K562 (cell line): ENCODE data around the gene SLC17A9. TPM values are rescaled to one million over a fixed set of nuclear protein-coding genes. Genes with fewer than 3 reads are reported as not detected.
A peak's percentile ranks its signal among the peaks of the same experiment; 100 is the strongest.

Experiments used
- ATAC-seq: fragments of 200-7000 bp; cut with Tn5 transposase; 3 replicates; pipeline ENCODE4 v1.9.1; 2020; ENCODE audit warnings: moderate library complexity
- BruUV-seq: library from RNA; stranded (reverse); fragments of 400-500 nt; replicated peaks from 2 replicates; lab custom pipeline; 2021; lab: Mats Ljungman, UMichigan
- CTCF ChIA-PET: fragments of 300-600 bp; formaldehyde crosslinking; extraction: SDS; loops from one replicate; lab custom pipeline; 2021; ENCODE audit warnings: low intra/inter-chr PET ratio; lab: Yijun Ruan, JAX
- POLR2A ChIA-PET: fragments of 300-600, 350-650 bp; sonication (Branson Sonifier 250); formaldehyde crosslinking; extraction: SDS; loops from one replicate; lab custom pipeline; 2021; ENCODE audit warnings: antibody characterized with exemption, inconsistent platforms; lab: Yijun Ruan, JAX
- DNase-seq, 4 experiments: peaks; one replicate each; pipeline versions ENCODE4 v3.0.0 to v3.0.0-alpha.2; 2011 to 2018; ENCODE audit warnings: low spot score in 3 of 4, mixed read lengths in 3 of 4; ENCODE audit errors: extremely low read depth in 1 of 4
- FAIRE-seq: peaks from 2 replicates; lab custom pipeline; 2011; peaks lifted over from hg19 to GRCh38; lab: Jason Lieb, UNC
- H2AFZ ChIP-seq: 2 replicates; pipeline ENCODE4 v1.6.0; 2011; ENCODE audit warnings: low read depth, low read length, control low read depth, inconsistent platforms
- H3K27ac ChIP-seq: fragments of 200-600 bp; 3 replicates; pipeline ENCODE4 v1.8.0; 2011; ENCODE audit warnings: low read depth, mild to moderate bottlenecking, control low read depth, inconsistent platforms, low read length, moderate library complexity, mixed read lengths; ENCODE audit errors: extremely low read depth
- H3K27me3 ChIP-seq, 2 experiments: fragments of 300-600 bp in 1 of 2; 2 replicates in 1 of 2; 3 replicates in 1 of 2; pipeline versions ENCODE4 v1.6.0 to v1.8.0; 2011; ENCODE audit warnings: inconsistent platforms in 2 of 2, low read length in 2 of 2, mild to moderate bottlenecking in 1 of 2, mixed read lengths in 1 of 2, moderate library complexity in 1 of 2; ENCODE audit not compliant: control insufficient read depth in 2 of 2, insufficient read depth in 2 of 2
- H3K36me3 ChIP-seq: fragments of 300-600 bp; 3 replicates; pipeline ENCODE4 v1.8.0; 2011; ENCODE audit warnings: mild to moderate bottlenecking, low read length, inconsistent platforms; ENCODE audit not compliant: control insufficient read depth, insufficient read depth
- H3K4me1 ChIP-seq, 2 experiments: fragments of 200-600 bp in 1 of 2; replicated peaks in 1 of 2; 2 replicates in 1 of 2; 3 replicates in 1 of 2; pipeline versions ENCODE4 v1.5.1 to v1.8.0; 2011; ENCODE audit warnings: inconsistent platforms in 2 of 2, low read length in 2 of 2, mild to moderate bottlenecking in 1 of 2, mixed read lengths in 1 of 2, moderate library complexity in 1 of 2; ENCODE audit not compliant: control insufficient read depth in 2 of 2, insufficient read depth in 2 of 2
- H3K4me2 ChIP-seq: 2 replicates; pipeline ENCODE4 v1.6.1; 2011; ENCODE audit warnings: low read length, control low read depth, inconsistent platforms, mixed read lengths; ENCODE audit not compliant: insufficient read depth
- H3K4me3 ChIP-seq: fragments of 200-600 bp; sonication (generic), shearing (Covaris generic); 2 replicates; pipeline ENCODE4 v1.5.1; 2016; ENCODE audit warnings: control low read depth, inconsistent platforms
- H3K79me2 ChIP-seq: fragments of 200-600 bp; 3 replicates; pipeline ENCODE4 v1.8.0; 2011; ENCODE audit warnings: low read length, inconsistent platforms; ENCODE audit not compliant: control insufficient read depth, insufficient read depth
- H3K9ac ChIP-seq, 2 experiments: 2 replicates each; pipeline versions ENCODE4 v1.6.0 to v1.6.1; 2011; ENCODE audit warnings: low read depth in 2 of 2, low read length in 2 of 2, control low read depth in 1 of 2, inconsistent platforms in 1 of 2, mild to moderate bottlenecking in 1 of 2, mixed read lengths in 1 of 2; ENCODE audit not compliant: insufficient read depth in 1 of 2
- H3K9me1 ChIP-seq: one replicate; pipeline ENCODE4 v1.6.0; 2011; ENCODE audit warnings: inconsistent platforms, mild to moderate bottlenecking, low read length, moderate library complexity; ENCODE audit not compliant: control insufficient read depth, insufficient read depth
- H3K9me3 ChIP-seq: replicated peaks from 2 replicates; pipeline ENCODE4 v1.5.1; 2011; ENCODE audit warnings: low read depth, low read length, inconsistent platforms; ENCODE audit not compliant: control insufficient read depth, insufficient read depth
- H4K20me1 ChIP-seq: replicated peaks from 2 replicates; pipeline ENCODE4 v1.6.1; 2011; ENCODE audit warnings: low read length, inconsistent platforms, mixed read lengths; ENCODE audit not compliant: control insufficient read depth, insufficient read depth
- HDAC8 ChIP-seq: fragments of 450-650 bp; IDR thresholded peaks from 2 replicates; pipeline ENCODE4 v1.6.1; 2016; ENCODE audit warnings: mild to moderate bottlenecking, missing genetic modification characterization, moderate library complexity, missing compliant biosample characterization
- PCBP1 ChIP-seq: fragments of 200-400 bp; formaldehyde crosslinking; IDR thresholded peaks from 2 replicates; pipeline ENCODE4 v1.6.1; 2018; ENCODE audit warnings: mild to moderate bottlenecking, low read depth, low read length; ENCODE audit not compliant: poor library complexity, severe bottlenecking
- POLR2B ChIP-seq: fragments of 450-650 bp; IDR thresholded peaks from 2 replicates; pipeline ENCODE4 v1.6.1; 2018; ENCODE audit warnings: low read depth; ENCODE audit not compliant: partially characterized antibody
- SIRT6 ChIP-seq: IDR thresholded peaks from one replicate; pipeline ENCODE4 v1.6.1; 2012; ENCODE audit warnings: low read depth, mild to moderate bottlenecking, control low read depth, inconsistent platforms, low read length, moderate library complexity
- ZFP36 ChIP-seq: fragments of 150-350 bp; IDR thresholded peaks from 2 replicates; pipeline ENCODE4 v1.6.1; 2018; ENCODE audit warnings: low read length, low read depth; ENCODE audit not compliant: partially characterized antibody
- ZNF316 ChIP-seq: fragments of 450-650 bp; IDR thresholded peaks from 2 replicates; pipeline ENCODE4 v1.6.1; 2016
- WGBS: fragments of 100-300 bp; shearing (Covaris generic); methylation state at CpG from one replicate; pipeline ENCODE4 v1.1.6; 2016; ENCODE audit warnings: low coverage, mixed read lengths; ENCODE audit not compliant: insufficient coverage; ENCODE audit errors: missing lambda C conversion rate; 5-methylcytosine and 5-hydroxymethylcytosine counted together
- in situ Hi-C: fragments of 300-500 bp; cut with MboI; formaldehyde crosslinking; loops from 4 replicates; pipeline ENCODE4 v1.15.0; 2018; ENCODE audit warnings: inconsistent platforms, mixed read lengths
- intact Hi-C: fragments of 100-400 bp; cut with micrococcal nuclease; formaldehyde crosslinking; loops from 2 replicates; pipeline ENCODE4 v1.14.2; 2022
- polyA plus RNA-seq, 8 experiments: library from polyadenylated mRNA; depleted of rRNA in 4 of 8; stranded (reverse) in 5 of 8; unstranded in 3 of 8; fragments of >200 nt; fragmentation: Nextera tagmentation in 2 of 8; fragmentation: Illumina TruSeq in 1 of 8; extraction: Ambion mirVana in 2 of 8; extraction: Trizol in 1 of 8; gene quantifications; 2 replicates each; pipeline versions ENCODE4 v1.2.1 to v1.2.3, GENCODE V29; 2011 to 2014; ENCODE audit warnings: inconsistent platforms in 1 of 8, missing spikeins in 1 of 8
- total RNA-seq, 7 experiments: library from RNA; depleted of rRNA in 6 of 7; stranded (reverse); fragments of >200 nt in 6 of 7; fragmentation: Illumina TruSeq in 2 of 7; extraction: Trizol in 2 of 7; gene quantifications; 2 replicates each; pipeline versions ENCODE4 v1.2.1 to v1.2.3, GENCODE V29; 2011 to 2021; ENCODE audit warnings: low replicate concordance in 1 of 7

Gene SLC17A9
- total and polyA plus RNA-seq, 9 of the 15 experiments (the other 6 are each of a cell fraction or from before 2014, with no cell fraction given) = 0.04 to 0.31 TPM; not detected in 7

- Histone ChIP-seq H3K9me3 (no peaks in the 10 kb centered on the region), H4K20me1 (peaks cover 11% of the 10 kb centered on the region), H3K4me3 (no peak overlapping the region), H3K27me3 (peaks cover 57 to 81% of the 10 kb centered on the region in 2 experiments), H3K4me2 (no peak overlapping the region), H3K9ac (no peak overlapping the region), H3K79me2 (no peaks in the 10 kb centered on the region), H3K27ac (no peak overlapping the region), H3K36me3 (no peaks in the 10 kb centered on the region), H3K4me1 (peaks cover 0 to 23% of the 10 kb centered on the region in 2 experiments; a peak in 2 of 5 replicates), H2AFZ (no peak overlapping the region), H3K9me1 (no peaks in the 10 kb centered on the region)
- in situ Hi-C loops = no loop called here
- intact Hi-C loops = no loop called here
- FAIRE-seq = no peak
- no TSS peak for BruUV-seq
- ChIA-PET CTCF (no interaction called here), POLR2A (no interaction called here)
- no peak for DNase-seq
- no peak for ATAC-seq
- 3% methylated on average over 4 of the region's 6 CpGs for WGBS
- no peak for TF ChIP-seq POLR2B
- TF ChIP-seq ZFP36 = peak; percentile 73
- TF ChIP-seq PCBP1 = no peak
- TF ChIP-seq SIRT6 = no peak
- no peak for TF ChIP-seq HDAC8 (tag)
- TF ChIP-seq ZNF316 = no peak
- TF ChIP-seq, all 486 proteins: peak for 1
Observed at GRCh38 chr20:62983210-62983609, 30.7 kb downstream of the SLC17A9 start.
